ENCODE measurements around the gene FER.

DNA sequence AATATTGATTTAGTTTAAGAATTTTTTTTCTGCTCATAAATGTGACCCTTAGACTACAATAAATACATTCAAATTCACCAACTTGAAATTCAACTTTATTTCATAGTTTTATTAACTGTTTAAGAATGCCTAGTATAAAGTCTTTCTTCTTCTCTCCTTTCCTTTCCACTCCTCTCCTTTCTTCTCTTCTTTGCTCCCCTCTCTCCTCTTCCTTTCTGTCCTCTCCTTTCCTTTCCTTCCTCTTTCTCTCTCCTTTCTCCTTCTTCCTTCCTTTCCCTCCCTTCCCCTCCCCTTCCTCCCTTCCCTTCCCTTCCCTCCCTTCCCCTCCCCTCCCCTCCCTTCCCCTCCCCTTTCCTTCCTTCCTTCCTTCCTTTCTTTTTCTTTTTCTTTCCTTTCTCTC lies 150.6 kb downstream of the FER start:
- TF ChIP-seq, protein P1, sequence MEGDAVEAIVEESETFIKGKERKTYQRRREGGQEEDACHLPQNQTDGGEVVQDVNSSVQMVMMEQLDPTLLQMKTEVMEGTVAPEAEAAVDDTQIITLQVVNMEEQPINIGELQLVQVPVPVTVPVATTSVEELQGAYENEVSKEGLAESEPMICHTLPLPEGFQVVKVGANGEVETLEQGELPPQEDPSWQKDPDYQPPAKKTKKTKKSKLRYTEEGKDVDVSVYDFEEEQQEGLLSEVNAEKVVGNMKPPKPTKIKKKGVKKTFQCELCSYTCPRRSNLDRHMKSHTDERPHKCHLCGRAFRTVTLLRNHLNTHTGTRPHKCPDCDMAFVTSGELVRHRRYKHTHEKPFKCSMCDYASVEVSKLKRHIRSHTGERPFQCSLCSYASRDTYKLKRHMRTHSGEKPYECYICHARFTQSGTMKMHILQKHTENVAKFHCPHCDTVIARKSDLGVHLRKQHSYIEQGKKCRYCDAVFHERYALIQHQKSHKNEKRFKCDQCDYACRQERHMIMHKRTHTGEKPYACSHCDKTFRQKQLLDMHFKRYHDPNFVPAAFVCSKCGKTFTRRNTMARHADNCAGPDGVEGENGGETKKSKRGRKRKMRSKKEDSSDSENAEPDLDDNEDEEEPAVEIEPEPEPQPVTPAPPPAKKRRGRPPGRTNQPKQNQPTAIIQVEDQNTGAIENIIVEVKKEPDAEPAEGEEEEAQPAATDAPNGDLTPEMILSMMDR (conservative IDR thresholded peaks at IDR 0.05), result no peak
- no peak for TF ChIP-seq EZH2 (IDR thresholded peaks at IDR 0.05; ENCODE audit: low read depth)
